Measurements from ENCODE around the gene VAMP1. TPM values are rescaled to one million over a fixed set of nuclear protein-coding genes. Genes with fewer than 3 reads are reported as not detected.

The VAMP1 gene
- total RNA-seq, 1 donor from 2014 or later, result 5.3 TPM

DNA sequence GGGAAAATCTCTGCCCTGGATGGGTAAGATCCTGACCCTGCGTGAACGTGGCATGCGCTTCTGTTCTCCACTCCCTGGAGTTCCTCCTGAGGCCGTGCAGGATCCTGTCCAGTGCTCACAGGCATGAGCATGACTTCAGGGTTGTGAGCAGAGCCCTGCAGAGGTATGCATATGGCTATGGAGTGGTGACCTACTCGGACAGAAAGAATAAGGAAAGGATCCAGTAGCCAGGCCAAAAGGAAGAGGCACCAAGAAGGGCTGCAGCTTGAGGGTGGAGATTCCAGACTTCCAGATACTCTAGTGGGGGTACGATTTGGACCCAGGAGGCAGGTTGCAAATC lies 46.5 kb downstream of the VAMP1 start:
- no peaks in the 10 kb centered on the region for H3K36me3 Mint-ChIP-seq (ENCODE audit: low read depth)
- peaks cover 13% of the 10 kb centered on the region for H3K4me1 Mint-ChIP-seq (ENCODE audit: low read depth)
- no peak overlapping the region for H3K27ac Mint-ChIP-seq (ENCODE audit: unreplicated experiment)
- H3K9me3 Mint-ChIP-seq (ENCODE audit: low read depth), result no peaks in the 10 kb centered on the region
- H3K4me3 Mint-ChIP-seq (ENCODE audit: unreplicated experiment), result no peak overlapping the region
- no peak for DNase-seq (ENCODE audit: low spot score)
- H3K27me3 Mint-ChIP-seq (ENCODE audit: low read depth), result no peaks in the 10 kb centered on the region
- TF ChIP-seq, protein P1, sequence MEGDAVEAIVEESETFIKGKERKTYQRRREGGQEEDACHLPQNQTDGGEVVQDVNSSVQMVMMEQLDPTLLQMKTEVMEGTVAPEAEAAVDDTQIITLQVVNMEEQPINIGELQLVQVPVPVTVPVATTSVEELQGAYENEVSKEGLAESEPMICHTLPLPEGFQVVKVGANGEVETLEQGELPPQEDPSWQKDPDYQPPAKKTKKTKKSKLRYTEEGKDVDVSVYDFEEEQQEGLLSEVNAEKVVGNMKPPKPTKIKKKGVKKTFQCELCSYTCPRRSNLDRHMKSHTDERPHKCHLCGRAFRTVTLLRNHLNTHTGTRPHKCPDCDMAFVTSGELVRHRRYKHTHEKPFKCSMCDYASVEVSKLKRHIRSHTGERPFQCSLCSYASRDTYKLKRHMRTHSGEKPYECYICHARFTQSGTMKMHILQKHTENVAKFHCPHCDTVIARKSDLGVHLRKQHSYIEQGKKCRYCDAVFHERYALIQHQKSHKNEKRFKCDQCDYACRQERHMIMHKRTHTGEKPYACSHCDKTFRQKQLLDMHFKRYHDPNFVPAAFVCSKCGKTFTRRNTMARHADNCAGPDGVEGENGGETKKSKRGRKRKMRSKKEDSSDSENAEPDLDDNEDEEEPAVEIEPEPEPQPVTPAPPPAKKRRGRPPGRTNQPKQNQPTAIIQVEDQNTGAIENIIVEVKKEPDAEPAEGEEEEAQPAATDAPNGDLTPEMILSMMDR (IDR thresholded peaks at IDR 0.05), result no peak

DNA sequence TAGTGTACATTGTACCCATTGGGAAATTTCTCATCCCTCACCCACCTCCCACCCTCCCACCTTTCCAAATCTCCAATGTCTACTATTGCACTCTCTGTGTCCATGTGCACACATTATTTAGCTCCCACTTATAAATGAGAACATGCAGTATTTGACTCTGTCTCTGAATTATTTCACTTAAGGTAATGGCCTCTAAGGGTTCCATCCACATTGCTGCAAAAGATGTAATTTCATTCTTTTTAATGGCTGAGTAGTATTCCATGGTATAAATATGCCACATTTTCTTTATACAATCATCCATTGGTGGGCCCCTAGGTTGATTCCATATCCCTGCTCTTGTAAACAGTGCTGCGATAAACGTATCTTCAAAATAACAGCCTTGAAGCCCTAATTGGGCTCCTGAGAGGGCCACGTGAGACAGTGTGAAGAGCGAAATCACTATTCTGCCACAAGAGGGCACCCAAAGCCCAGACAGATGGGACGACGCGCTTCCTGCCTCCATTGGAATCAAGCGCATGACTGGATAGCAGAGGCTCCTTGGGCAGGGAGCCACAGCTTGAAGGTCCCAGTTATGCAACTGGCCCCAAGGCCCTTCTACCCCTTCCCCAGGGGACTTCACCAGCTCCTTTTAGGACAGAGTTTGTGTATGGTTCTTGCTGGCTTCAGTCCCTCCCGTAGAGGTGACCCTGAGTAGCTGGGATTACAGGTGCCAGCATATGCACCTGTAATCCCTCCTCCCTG lies 47.0 kb downstream of the VAMP1 start:
- Mint-ChIP-seq H3K4me3 (ENCODE audit: unreplicated experiment) (no peak overlapping the region), H3K9me3 (ENCODE audit: low read depth) (no peaks in the 10 kb centered on the region), H3K36me3 (ENCODE audit: low read depth) (no peaks in the 10 kb centered on the region), H3K4me1 (ENCODE audit: low read depth) (peaks cover 13% of the 10 kb centered on the region), H3K27me3 (ENCODE audit: low read depth) (no peaks in the 10 kb centered on the region), H3K27ac (ENCODE audit: unreplicated experiment) (no peak overlapping the region)
- no peak for DNase-seq (ENCODE audit: low spot score)
- TF ChIP-seq, protein P1 (IDR thresholded peaks at IDR 0.05), result peak; percentile 93

DNA sequence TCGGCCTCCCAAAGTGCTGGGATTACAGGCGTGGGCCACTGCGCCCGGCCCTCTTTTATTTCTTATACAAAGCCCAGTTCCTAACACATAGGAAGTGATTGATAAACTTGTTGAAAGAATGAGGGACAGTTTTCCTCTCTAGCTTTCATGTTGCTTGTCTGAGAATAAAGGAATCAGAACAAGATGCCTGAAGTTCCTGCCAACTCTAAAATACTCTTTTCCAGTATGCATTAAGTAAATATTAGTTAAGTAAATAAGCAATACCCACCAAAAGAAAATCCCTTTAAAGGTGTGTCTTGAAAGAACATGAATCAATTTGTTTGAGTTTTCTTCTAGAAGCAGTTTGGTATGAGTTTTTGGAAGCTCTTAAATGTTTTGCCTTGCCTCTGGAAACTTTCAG lies 50.1 kb downstream of the VAMP1 start:
- Mint-ChIP-seq H3K27me3 (ENCODE audit: low read depth) (no peaks in the 10 kb centered on the region), H3K9me3 (ENCODE audit: low read depth) (peaks cover 3% of the 10 kb centered on the region), H3K4me3 (ENCODE audit: unreplicated experiment) (no peak overlapping the region), H3K36me3 (ENCODE audit: low read depth) (peaks cover 6% of the 10 kb centered on the region), H3K4me1 (ENCODE audit: low read depth) (peaks cover 13% of the 10 kb centered on the region), H3K27ac (ENCODE audit: unreplicated experiment) (no peak overlapping the region)
- DNase-seq (ENCODE audit: low spot score), result no peak
- TF ChIP-seq, protein P1 (IDR thresholded peaks at IDR 0.05), result no peak

DNA sequence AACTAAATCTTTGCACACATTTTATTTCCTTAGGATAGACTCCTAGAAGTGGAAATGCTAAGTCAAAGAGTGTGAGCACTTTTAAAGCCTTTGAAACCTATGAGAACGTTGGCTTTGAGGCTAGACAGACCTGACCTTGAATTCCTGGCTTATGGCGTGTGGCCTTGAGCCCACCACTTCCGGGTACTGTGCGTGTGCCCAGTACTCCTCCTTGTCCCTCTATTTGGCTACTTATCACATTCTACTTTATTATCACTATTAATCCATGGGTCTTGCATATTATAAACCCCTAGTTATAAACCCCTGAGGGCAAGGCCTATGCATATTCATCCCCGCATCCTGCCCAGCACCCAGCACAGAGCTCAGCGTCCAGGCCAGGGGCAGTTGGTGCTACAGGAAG lies 51.7 kb downstream of the VAMP1 start:
- TF ChIP-seq, protein P1 (IDR thresholded peaks at IDR 0.05), result no peak
- H3K27ac Mint-ChIP-seq (ENCODE audit: unreplicated experiment), result no peak overlapping the region

DNA sequence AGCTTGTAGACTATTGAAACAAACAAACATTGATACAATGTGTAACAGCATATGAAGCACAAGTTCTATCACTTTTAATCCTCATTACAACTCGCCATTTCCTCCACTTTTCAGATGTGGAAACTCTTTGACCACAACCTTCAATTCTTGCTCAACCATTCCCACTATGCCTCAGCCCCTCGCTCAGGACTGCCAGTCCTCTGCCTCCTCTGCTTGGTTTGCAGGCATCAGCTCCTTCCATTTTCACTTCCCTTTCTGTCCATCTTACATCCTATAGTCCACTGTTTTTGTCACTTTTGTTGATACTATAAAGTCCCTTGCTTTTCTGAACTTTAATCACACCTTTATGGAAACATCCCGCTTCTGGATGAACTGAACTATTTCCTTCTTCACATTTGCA lies 53.9 kb downstream of the VAMP1 start:
- Mint-ChIP-seq H3K4me3 (ENCODE audit: unreplicated experiment) (no peak overlapping the region), H3K27me3 (ENCODE audit: low read depth) (no peaks in the 10 kb centered on the region), H3K9me3 (ENCODE audit: low read depth) (peaks cover 6% of the 10 kb centered on the region), H3K27ac (ENCODE audit: unreplicated experiment) (no peak overlapping the region), H3K36me3 (ENCODE audit: low read depth) (peaks cover 6% of the 10 kb centered on the region), H3K4me1 (ENCODE audit: low read depth) (peaks cover 8% of the 10 kb centered on the region)
- TF ChIP-seq, protein P1 (IDR thresholded peaks at IDR 0.05), result no peak
- DNase-seq (ENCODE audit: low spot score), result no peak

More for the DNA sequence above, 51.7 kb downstream of the VAMP1 start:
- peaks cover 6% of the 10 kb centered on the region for H3K9me3 Mint-ChIP-seq (ENCODE audit: low read depth)
- no peak overlapping the region for H3K4me3 Mint-ChIP-seq (ENCODE audit: unreplicated experiment)
- DNase-seq (ENCODE audit: low spot score), result no peak
- H3K36me3 Mint-ChIP-seq (ENCODE audit: low read depth), result peaks cover 6% of the 10 kb centered on the region
- no peaks in the 10 kb centered on the region for H3K27me3 Mint-ChIP-seq (ENCODE audit: low read depth)
- peaks cover 11% of the 10 kb centered on the region for H3K4me1 Mint-ChIP-seq (ENCODE audit: low read depth)

Other genes with a start within 250 kb of the VAMP1 start
- 0.21 to 0.35 TPM in 2 of 3 replicates, not detected in the other for gene PLEKHG6, start 160.0 kb downstream of the VAMP1 start, total RNA-seq
- gene TNFRSF1A, start 128.6 kb downstream of the VAMP1 start, total RNA-seq, result 88.5 to 128 TPM (median 127 TPM) in 3 replicates
- gene SCNN1A, start 95.1 kb downstream of the VAMP1 start, total RNA-seq, result 0.87 to 2.6 TPM (median 1.9 TPM) in 3 replicates
- gene LTBR, start 86.5 kb downstream of the VAMP1 start, total RNA-seq, result 11.8 to 46.5 TPM (median 41.1 TPM) in 3 replicates
- not detected in 3 replicates for gene CD27, start 25.7 kb downstream of the VAMP1 start, total RNA-seq
- gene TAPBPL, start 18.6 kb downstream of the VAMP1 start, total RNA-seq, result 4.6 to 12.3 TPM (median 5.2 TPM) in 3 replicates
- gene MRPL51, start 22.6 kb upstream of the VAMP1 start, total RNA-seq, result 169 to 201 TPM (median 170 TPM) in 3 replicates
- gene NCAPD2, start 23.4 kb upstream of the VAMP1 start, total RNA-seq, result 23.0 to 27.7 TPM (median 25.0 TPM) in 3 replicates
- 2,133 to 3,148 TPM (median 3,067 TPM) in 3 replicates for gene GAPDH, start 63.8 kb upstream of the VAMP1 start, total RNA-seq
- 29.0 to 29.5 TPM (median 29.2 TPM) in 3 replicates for gene IFFO1, start 85.4 kb upstream of the VAMP1 start, total RNA-seq
- gene NOP2, start 97.6 kb upstream of the VAMP1 start, total RNA-seq, result 27.1 to 39.3 TPM (median 32.5 TPM) in 3 replicates
- 227 to 242 TPM (median 231 TPM) in 3 replicates for gene CHD4, start 136.7 kb upstream of the VAMP1 start, total RNA-seq
- gene LPAR5, start 165.3 kb upstream of the VAMP1 start, total RNA-seq, result 0.41 to 0.57 TPM (median 0.48 TPM) in 3 replicates
- gene ACRBP, start 176.8 kb upstream of the VAMP1 start, total RNA-seq, result 0.37 to 0.74 TPM (median 0.41 TPM) in 3 replicates
- 32.9 to 38.5 TPM (median 37.5 TPM) in 3 replicates for gene ING4, start 192.4 kb upstream of the VAMP1 start, total RNA-seq
- 50.7 to 56.2 TPM (median 55.1 TPM) in 3 replicates for gene ZNF384, start 218.7 kb upstream of the VAMP1 start, total RNA-seq
- gene PIANP, start 230.1 kb upstream of the VAMP1 start, total RNA-seq, result 3.2 to 9.3 TPM (median 4.4 TPM) in 3 replicates